Caco-2 (cell line): ENCODE results near the gene NYAP2. TPM values are rescaled to one million over a fixed set of nuclear protein-coding genes. Genes with fewer than 3 reads are reported as not detected.

ENCODE experiments used
- BruUV-seq: library from RNA; stranded (reverse); fragments of 400-500 nt; replicated peaks from 2 replicates; lab custom pipeline; 2021; lab: Mats Ljungman, UMichigan
- CTCF ChIA-PET: fragments of 300-600 bp; sonication (Branson Sonifier 250); formaldehyde crosslinking; loops from one replicate; lab custom pipeline; 2022; ENCODE audit warnings: antibody characterized with exemption; lab: Charles Lee
- POLR2A ChIA-PET: fragments of 300-600 bp; sonication (Branson Sonifier 250); formaldehyde crosslinking; loops from one replicate; lab custom pipeline; 2022; ENCODE audit warnings: antibody characterized with exemption; lab: Charles Lee
- DNase-seq, 2 experiments: peaks; one replicate each; pipeline versions ENCODE4 v3.0.0 to v3.0.0-alpha.2; 2020 to 2022
- H3K27me3 ChIP-seq: replicated peaks from 2 replicates; pipeline ENCODE4 v1.6.0; 2011; ENCODE audit warnings: low read length; ENCODE audit not compliant: control insufficient read depth, insufficient read depth
- H3K36me3 ChIP-seq: 2 replicates; pipeline ENCODE4 v1.5.1; 2011; ENCODE audit warnings: low read length; ENCODE audit not compliant: control insufficient read depth, insufficient read depth
- H3K4me1 ChIP-seq: fragments of 250-450 bp; sonication (Bioruptor Pico); 2 replicates; pipeline ENCODE4 v1.5.1; 2020; ENCODE audit warnings: mild to moderate bottlenecking
- H3K4me3 ChIP-seq: 2 replicates; pipeline ENCODE4 v1.5.1; 2011; ENCODE audit warnings: low read depth, mild to moderate bottlenecking, control low read depth, low read length
- H3K9me3 ChIP-seq: fragments of 250-450 bp; sonication (Bioruptor Pico); 2 replicates; pipeline ENCODE4 v1.5.1; 2020; ENCODE audit warnings: mild to moderate bottlenecking, moderate library complexity
- H3K27ac Mint-ChIP-seq: one replicate; pipeline ENCODE4 v1.8.0; 2022; ENCODE audit warnings: mixed read lengths; ENCODE audit not compliant: unreplicated experiment
- H3K27me3 Mint-ChIP-seq: one replicate; pipeline ENCODE4 v1.8.0; 2022; ENCODE audit warnings: mixed read lengths; ENCODE audit not compliant: insufficient read depth, unreplicated experiment
- H3K36me3 Mint-ChIP-seq: one replicate; pipeline ENCODE4 v1.8.0; 2022; ENCODE audit warnings: mild to moderate bottlenecking, mixed read lengths; ENCODE audit not compliant: insufficient read depth, unreplicated experiment
- H3K4me1 Mint-ChIP-seq: one replicate; pipeline ENCODE4 v1.8.0; 2022; ENCODE audit warnings: low read depth, mixed read lengths; ENCODE audit not compliant: unreplicated experiment
- H3K4me3 Mint-ChIP-seq: one replicate; pipeline ENCODE4 v1.8.0; 2022; ENCODE audit warnings: mild to moderate bottlenecking, moderate library complexity, mixed read lengths; ENCODE audit not compliant: unreplicated experiment
- H3K9me3 Mint-ChIP-seq: one replicate; pipeline ENCODE4 v1.8.0; 2022; ENCODE audit warnings: mixed read lengths; ENCODE audit not compliant: unreplicated experiment
- CTCF ChIP-seq, 2 experiments: fragments of 200-600 bp in 1 of 2; IDR thresholded peaks; 1 replicate in 1 of 2; 2 replicates in 1 of 2; pipeline versions ENCODE4 v1.5.1 to v1.8.0; 2011 to 2022; ENCODE audit warnings: antibody characterized with exemption in 1 of 2, control low read depth in 1 of 2, inconsistent platforms in 1 of 2, low read depth in 1 of 2, low read length in 1 of 2, mild to moderate bottlenecking in 1 of 2, moderate library complexity in 1 of 2; ENCODE audit not compliant: insufficient read depth in 1 of 2, severe bottlenecking in 1 of 2, unreplicated experiment in 1 of 2
- intact Hi-C: fragments of 100-400 bp; cut with micrococcal nuclease; formaldehyde crosslinking; loops from one replicate; pipeline ENCODE4 v1.10.0; 2022; ENCODE audit not compliant: unreplicated experiment
- total RNA-seq: library from RNA; stranded (reverse); gene quantifications from 2 replicates; pipeline ENCODE4 v1.2.3, GENCODE V29; 2022

Gene NYAP2
- total RNA-seq, 1 experiment from 2014 or later, result 0.11 TPM

DNA sequence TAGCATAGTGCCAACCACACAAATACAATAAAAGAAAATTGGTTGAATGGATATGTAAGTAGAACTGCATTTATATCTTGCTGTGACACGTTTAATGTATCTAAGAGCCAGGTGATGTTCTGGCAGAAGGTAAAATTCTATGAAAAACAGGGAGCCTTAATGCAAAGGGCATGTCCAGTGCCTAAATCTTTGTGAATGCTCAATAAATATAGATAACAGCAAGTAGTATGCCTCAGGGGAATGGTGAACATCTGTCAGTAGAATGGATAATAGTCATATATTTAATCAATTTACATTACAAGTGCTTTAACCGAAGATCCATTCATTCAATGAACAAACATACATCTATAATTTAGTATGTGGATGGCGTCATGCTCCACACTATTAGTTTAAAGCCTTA lies 43.7 kb upstream of the NYAP2 start:
- TF ChIP-seq CTCF (IDR thresholded peaks at IDR 0.05; ENCODE audit: insufficient read depth in 1 of 2, low read depth in 1 of 2, low read length in 1 of 2, severe bottlenecking in 1 of 2, unreplicated experiment in 1 of 2), result no peak
- no TSS peak for BruUV-seq
- POLR2A ChIA-PET, result no interaction called here
- Mint-ChIP-seq H3K36me3 (no peaks in the 10 kb centered on the region), H3K27me3 (peaks cover 2% of the 10 kb centered on the region), H3K4me3 (no peak overlapping the region), H3K27ac (no peak overlapping the region), H3K4me1 (no peaks in the 10 kb centered on the region), H3K9me3 (no peaks in the 10 kb centered on the region)
- Histone ChIP-seq H3K27me3 (no peaks in the 10 kb centered on the region), H3K9me3 (no peaks in the 10 kb centered on the region), H3K4me1 (no peaks in the 10 kb centered on the region), H3K36me3 (no peaks in the 10 kb centered on the region), H3K4me3 (no peak overlapping the region)
- DNase-seq, result no peak
- intact Hi-C loops, result no loop called here
- CTCF ChIA-PET, result no interaction called here

- Histone ChIP-seq H3K36me3 (no peaks in the 10 kb centered on the region), H3K4me3 (no peak overlapping the region), H3K4me1 (no peaks in the 10 kb centered on the region), H3K27me3 (no peaks in the 10 kb centered on the region), H3K9me3 (no peaks in the 10 kb centered on the region)
- TF ChIP-seq CTCF (IDR thresholded peaks at IDR 0.05; ENCODE audit: insufficient read depth in 1 of 2, low read depth in 1 of 2, low read length in 1 of 2, severe bottlenecking in 1 of 2, unreplicated experiment in 1 of 2), result no peak
- Mint-ChIP-seq H3K4me1 (no peaks in the 10 kb centered on the region), H3K9me3 (no peaks in the 10 kb centered on the region), H3K4me3 (no peak overlapping the region), H3K36me3 (no peaks in the 10 kb centered on the region), H3K27me3 (no peaks in the 10 kb centered on the region), H3K27ac (no peak overlapping the region)
- no TSS peak for BruUV-seq
- no peak for DNase-seq
- CTCF ChIA-PET, result no interaction called here
- POLR2A ChIA-PET, result no interaction called here
- intact Hi-C loops, result no loop called here
These were observed 32.8 kb upstream of the NYAP2 start for GRCh38 chr2:225366731-225367130.

GRCh38 chr2:225367482-225367881 lies 32.0 kb upstream of the NYAP2 start:
- Mint-ChIP-seq H3K4me3 (no peak overlapping the region), H3K27me3 (no peaks in the 10 kb centered on the region), H3K9me3 (no peaks in the 10 kb centered on the region), H3K27ac (no peak overlapping the region), H3K4me1 (no peaks in the 10 kb centered on the region), H3K36me3 (no peaks in the 10 kb centered on the region)
- H3K4me3 ChIP-seq, result no peak overlapping the region
- BruUV-seq, result no TSS peak
- intact Hi-C loops, result no loop called here
- POLR2A ChIA-PET, result no interaction called here
- DNase-seq, result no peak
- no peaks in the 10 kb centered on the region for H3K4me1 ChIP-seq
- CTCF ChIA-PET, result no interaction called here
- H3K9me3 ChIP-seq, result no peaks in the 10 kb centered on the region
- H3K36me3 ChIP-seq, result no peaks in the 10 kb centered on the region
- TF ChIP-seq CTCF (IDR thresholded peaks at IDR 0.05; ENCODE audit: insufficient read depth in 1 of 2, low read depth in 1 of 2, low read length in 1 of 2, severe bottlenecking in 1 of 2, unreplicated experiment in 1 of 2), result no peak
- H3K27me3 ChIP-seq, result no peaks in the 10 kb centered on the region
